HEK293T (cell line): Measurements from ENCODE around the gene ANO4.

ENCODE experiments used
- CTCF ChIA-PET: fragments of 350-600 bp; formaldehyde crosslinking; extraction: SDS; loops from one replicate; lab custom pipeline; 2021; ENCODE audit warnings: antibody characterized with exemption, inconsistent platforms; lab: Yijun Ruan, JAX
- POLR2A ChIA-PET: fragments of 350-600 bp; formaldehyde crosslinking; extraction: SDS; loops from one replicate; lab custom pipeline; 2020; ENCODE audit warnings: antibody characterized with exemption, inconsistent platforms; lab: Yijun Ruan, JAX
- DNase-seq: peaks from one replicate; pipeline ENCODE4 v3.0.0; 2012; ENCODE audit warnings: mixed read lengths; ENCODE audit errors: extremely low spot score
- ARNT ChIP-seq: fragments of 450-650 bp; IDR thresholded peaks from 2 replicates; pipeline ENCODE4 v1.6.1; 2017; ENCODE audit warnings: mild to moderate bottlenecking
- BHLHE40 ChIP-seq: fragments of 450-650 bp; IDR thresholded peaks from 2 replicates; pipeline ENCODE4 v1.6.1; 2016; ENCODE audit warnings: mild to moderate bottlenecking, moderate library complexity, borderline replicate concordance
- CTBP1 ChIP-seq: fragments of 450-650 bp; IDR thresholded peaks from 2 replicates; pipeline ENCODE4 v1.6.1; 2016; ENCODE audit warnings: borderline replicate concordance
- ELF4 ChIP-seq: fragments of 450-650 bp; IDR thresholded peaks from 2 replicates; pipeline ENCODE4 v1.6.1; 2017; ENCODE audit warnings: antibody characterized with exemption
- FOXA1 ChIP-seq: fragments of 450-650 bp; IDR thresholded peaks from 2 replicates; pipeline ENCODE4 v1.6.1; 2016; ENCODE audit warnings: mild to moderate bottlenecking
- FOXK2 ChIP-seq: fragments of 450-650 bp; IDR thresholded peaks from 2 replicates; pipeline ENCODE4 v1.6.1; 2016; ENCODE audit warnings: mild to moderate bottlenecking
- FOXM1 ChIP-seq: fragments of 450-650 bp; IDR thresholded peaks from 2 replicates; pipeline ENCODE4 v1.6.1; 2017; ENCODE audit warnings: mild to moderate bottlenecking, borderline replicate concordance
- HDGF ChIP-seq: fragments of 450-650 bp; IDR thresholded peaks from 2 replicates; pipeline ENCODE4 v1.6.1; 2017; ENCODE audit warnings: antibody characterized with exemption, borderline replicate concordance
- L3MBTL2 ChIP-seq: fragments of 450-650 bp; conservative IDR thresholded peaks from 2 replicates; pipeline ENCODE4 v1.6.1; 2016; ENCODE audit warnings: mild to moderate bottlenecking
- LEF1 ChIP-seq: fragments of 450-650 bp; IDR thresholded peaks from 2 replicates; pipeline ENCODE4 v1.6.1; 2017; ENCODE audit warnings: mild to moderate bottlenecking, borderline replicate concordance
- NFRKB ChIP-seq: fragments of 450-650 bp; IDR thresholded peaks from 2 replicates; pipeline ENCODE4 v1.6.1; 2016; ENCODE audit warnings: mild to moderate bottlenecking, moderate library complexity
- PKNOX1 ChIP-seq: fragments of 450-650 bp; IDR thresholded peaks from 2 replicates; pipeline ENCODE4 v1.6.1; 2016
- SP1 ChIP-seq: fragments of 450-650 bp; IDR thresholded peaks from 2 replicates; pipeline ENCODE4 v1.6.1; 2017
- SUZ12 ChIP-seq: fragments of 450-650 bp; IDR thresholded peaks from 2 replicates; pipeline ENCODE4 v1.6.1; 2016; ENCODE audit warnings: mild to moderate bottlenecking
- TARDBP ChIP-seq: fragments of 450-650 bp; IDR thresholded peaks from 2 replicates; pipeline ENCODE4 v1.6.1; 2016
- ZNF384 ChIP-seq: fragments of 450-650 bp; IDR thresholded peaks from 2 replicates; pipeline ENCODE4 v1.6.1; 2016

The ANO4 gene

GRCh38 chr12:100875771-100876170 lies 81.2 kb downstream of the ANO4 start:
- TF ChIP-seq SP1 (no peak), TARDBP (no peak), ARNT (no peak), NFRKB (no peak), FOXA1 (no peak), CTBP1 (no peak)
- CTCF ChIA-PET, result no interaction called here

GRCh38 chr12:100877776-100878175 lies 83.2 kb downstream of the ANO4 start:
- ChIA-PET POLR2A (no interaction called here), CTCF (no interaction called here)
- TF ChIP-seq CTBP1 (no peak), L3MBTL2 (no peak)
- DNase-seq, result peak; percentile 9

More at GRCh38 chr12:100875771-100876170, 81.2 kb downstream of the ANO4 start:
- no peak for DNase-seq
- POLR2A ChIA-PET, result no interaction called here

- TF ChIP-seq PKNOX1, result no peak
- TF ChIP-seq BHLHE40, result no peak
- TF ChIP-seq ELF4, result no peak
- no peak for TF ChIP-seq NFRKB
- no peak for TF ChIP-seq SUZ12
- no peak for TF ChIP-seq FOXK2
- no peak for TF ChIP-seq CTBP1
- TF ChIP-seq L3MBTL2, result no peak
- no peak for TF ChIP-seq LEF1
- TF ChIP-seq FOXA1, result no peak
- TF ChIP-seq FOXM1, result no peak
- TF ChIP-seq HDGF, result no peak
- TF ChIP-seq ZNF384, result no peak
- no peak for TF ChIP-seq TARDBP
- no peak for TF ChIP-seq ARNT
- TF ChIP-seq SP1, result no peak
- DNase-seq, result no peak
- ChIA-PET CTCF (no interaction called here), POLR2A (no interaction called here)
Observed at GRCh38 chr12:100895192-100895591, 100.6 kb downstream of the ANO4 start.

GRCh38 chr12:100896192-100896591 lies 101.6 kb downstream of the ANO4 start:
- ChIA-PET POLR2A (no interaction called here), CTCF (no interaction called here)
- DNase-seq, result no peak
- TF ChIP-seq ZNF384 (no peak), CTBP1 (no peak), LEF1 (no peak), NFRKB (no peak), SUZ12 (no peak), PKNOX1 (no peak), TARDBP (no peak), FOXA1 (no peak), HDGF (no peak), FOXM1 (no peak), FOXK2 (no peak), SP1 (no peak), ARNT (no peak), BHLHE40 (no peak), L3MBTL2 (no peak), ELF4 (no peak)

- DNase-seq, result no peak
- ChIA-PET CTCF (no interaction called here), POLR2A (no interaction called here)
- TF ChIP-seq CTBP1, result no peak
- TF ChIP-seq ELF4, result no peak
- TF ChIP-seq SP1, result no peak
- TF ChIP-seq L3MBTL2, result no peak
- no peak for TF ChIP-seq SUZ12
- TF ChIP-seq HDGF, result no peak
- no peak for TF ChIP-seq ZNF384
- TF ChIP-seq FOXA1, result no peak
- no peak for TF ChIP-seq NFRKB
- TF ChIP-seq FOXM1, result no peak
- no peak for TF ChIP-seq ARNT
- TF ChIP-seq FOXK2, result no peak
- no peak for TF ChIP-seq PKNOX1
- TF ChIP-seq TARDBP, result no peak
- TF ChIP-seq LEF1, result no peak
- no peak for TF ChIP-seq BHLHE40
Observed at GRCh38 chr12:100897240-100897639, 102.7 kb downstream of the ANO4 start.

GRCh38 chr12:100899301-100899700 lies 104.7 kb downstream of the ANO4 start:
- DNase-seq, result no peak
- POLR2A ChIA-PET, result no interaction called here
- CTCF ChIA-PET, result no interaction called here
- no peak for TF ChIP-seq L3MBTL2
- no peak for TF ChIP-seq LEF1
- TF ChIP-seq FOXA1, result no peak

GRCh38 chr12:100900808-100901207 lies 106.2 kb downstream of the ANO4 start:
- TF ChIP-seq L3MBTL2 (no peak), BHLHE40 (no peak), NFRKB (no peak), FOXK2 (no peak), SP1 (no peak), LEF1 (no peak), SUZ12 (no peak), ARNT (no peak), TARDBP (no peak), FOXM1 (no peak), ELF4 (no peak), PKNOX1 (no peak)
- ChIA-PET CTCF (no interaction called here), POLR2A (no interaction called here)
- DNase-seq, result no peak
